ENCODE data around the gene TUBGCP2. TPM values are rescaled to one million over a fixed set of nuclear protein-coding genes. Genes with fewer than 3 reads are reported as not detected.

The TUBGCP2 gene
- total RNA-seq, 1 experiment from 2014 or later = 52.4 TPM

DNA sequence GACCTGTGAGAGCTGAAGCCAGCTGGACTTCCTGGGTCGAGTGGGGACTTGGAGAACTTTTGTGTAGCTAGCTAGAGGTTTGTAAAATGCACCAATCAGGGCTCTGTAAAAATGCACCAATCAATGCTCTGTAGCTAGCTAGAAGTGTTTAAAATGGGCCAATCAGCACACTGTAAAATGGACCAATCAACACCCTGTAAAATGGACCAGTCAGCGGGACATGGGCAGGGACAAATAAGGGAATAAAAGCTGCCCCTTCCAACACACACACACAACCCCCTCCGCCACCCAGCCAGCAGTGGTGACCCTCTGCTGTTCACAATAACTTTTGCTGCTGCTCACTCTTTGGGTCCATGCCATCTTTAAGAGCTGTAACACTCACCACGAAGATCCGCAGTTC is 7.2 kb upstream of the TUBGCP2 start:
- H3K23ac ChIP-seq (ENCODE audit: insufficient read length, low read depth, low read length) = no peak overlapping the region
- no peak overlapping the region for H3K56ac ChIP-seq (ENCODE audit: insufficient read length, low read depth, low read length)
- H3K27me3 ChIP-seq (ENCODE audit: insufficient read depth, low read length) = peaks cover 4% of the 10 kb centered on the region; the same call in 1 of the 2 replicates
- H4K5ac ChIP-seq (ENCODE audit: insufficient read length, low read depth, low read length) = no peak overlapping the region
- H3K9me3 ChIP-seq (ENCODE audit: control insufficient read depth, low read depth, low read length) = no peaks in the 10 kb centered on the region
- Mint-ChIP-seq H3K9me3 (peaks cover 4 to 5% of the 10 kb centered on the region in 2 experiments; a peak in 4 of 5 replicates), H3K4me3 (no peak overlapping the region), H3K4me1 (peaks cover 0 to 9% of the 10 kb centered on the region in 2 experiments; a peak in 1 of 4 replicates), H3K36me3 (ENCODE audit: insufficient read depth in 1 of 3, low read depth in 3 of 3) (peaks cover 2 to 22% (median 19%) of the 10 kb centered on the region in 3 experiments; a peak in 6 of 7 replicates), H3K27me3 (ENCODE audit: low read depth) (peaks cover 21% of the 10 kb centered on the region), H3K27ac (no peak overlapping the region)
- no peaks in the 10 kb centered on the region for H3K79me2 ChIP-seq (ENCODE audit: insufficient read depth, low read length)
- H2BK15ac ChIP-seq (ENCODE audit: low read depth, low read length) = no peak overlapping the region
- no CpG with 5 or more reads among the region's 5 CpGs for WGBS (ENCODE audit: extremely low coverage, insufficient read length, low lambda C conversion rate)
- no peak overlapping the region for H2AK5ac ChIP-seq (ENCODE audit: insufficient read length, low read length)
- H4K91ac ChIP-seq (ENCODE audit: insufficient read length, low read depth, low read length) = no peak overlapping the region
- no peak overlapping the region for H2BK5ac ChIP-seq (ENCODE audit: insufficient read length, low read length)
- no peak overlapping the region for H3K18ac ChIP-seq (ENCODE audit: insufficient read length, low read depth, low read length)
- H3K4me1 ChIP-seq (ENCODE audit: insufficient read depth, low read length) = no peaks in the 10 kb centered on the region
- no peak overlapping the region for H4K8ac ChIP-seq (replicated peaks; ENCODE audit: insufficient read length, low read depth, low read length)
- H3K23me2 ChIP-seq (ENCODE audit: insufficient read length, low read depth, low read length, poor library complexity, severe bottlenecking) = no peaks in the 10 kb centered on the region
- no peak overlapping the region for H3K4me2 ChIP-seq (ENCODE audit: insufficient read depth, insufficient read length, low read length)
- H2BK12ac ChIP-seq (ENCODE audit: insufficient read length, low read depth, low read length) = no peak overlapping the region
- no peak overlapping the region for H3K4ac ChIP-seq (ENCODE audit: low read depth, low read length)
- DNase-seq = no peak
- no peaks in the 10 kb centered on the region for H4K20me1 ChIP-seq (ENCODE audit: control insufficient read depth, insufficient read depth, insufficient read length)
- no peaks in the 10 kb centered on the region for H3K79me1 ChIP-seq (ENCODE audit: insufficient read depth, low read depth, low read length, poor library complexity, severe bottlenecking)
- H2BK20ac ChIP-seq (ENCODE audit: low read depth, low read length, poor library complexity, severe bottlenecking) = no peak overlapping the region
- no peak overlapping the region for H3K9ac ChIP-seq (ENCODE audit: extremely low read depth, insufficient read length, low read length)
- H3T11ph ChIP-seq (ENCODE audit: low read length) = no peak overlapping the region
- no peak overlapping the region for H2AFZ ChIP-seq (ENCODE audit: low read length)
- H2BK120ac ChIP-seq (ENCODE audit: low read depth, low read length, poor library complexity, severe bottlenecking) = no peak overlapping the region
- no peak overlapping the region for H3K27ac ChIP-seq (ENCODE audit: insufficient read length, low read depth, low read length)
- no peak overlapping the region for H3K14ac ChIP-seq (ENCODE audit: insufficient read depth, low read length)
- TF ChIP-seq, protein P1, sequence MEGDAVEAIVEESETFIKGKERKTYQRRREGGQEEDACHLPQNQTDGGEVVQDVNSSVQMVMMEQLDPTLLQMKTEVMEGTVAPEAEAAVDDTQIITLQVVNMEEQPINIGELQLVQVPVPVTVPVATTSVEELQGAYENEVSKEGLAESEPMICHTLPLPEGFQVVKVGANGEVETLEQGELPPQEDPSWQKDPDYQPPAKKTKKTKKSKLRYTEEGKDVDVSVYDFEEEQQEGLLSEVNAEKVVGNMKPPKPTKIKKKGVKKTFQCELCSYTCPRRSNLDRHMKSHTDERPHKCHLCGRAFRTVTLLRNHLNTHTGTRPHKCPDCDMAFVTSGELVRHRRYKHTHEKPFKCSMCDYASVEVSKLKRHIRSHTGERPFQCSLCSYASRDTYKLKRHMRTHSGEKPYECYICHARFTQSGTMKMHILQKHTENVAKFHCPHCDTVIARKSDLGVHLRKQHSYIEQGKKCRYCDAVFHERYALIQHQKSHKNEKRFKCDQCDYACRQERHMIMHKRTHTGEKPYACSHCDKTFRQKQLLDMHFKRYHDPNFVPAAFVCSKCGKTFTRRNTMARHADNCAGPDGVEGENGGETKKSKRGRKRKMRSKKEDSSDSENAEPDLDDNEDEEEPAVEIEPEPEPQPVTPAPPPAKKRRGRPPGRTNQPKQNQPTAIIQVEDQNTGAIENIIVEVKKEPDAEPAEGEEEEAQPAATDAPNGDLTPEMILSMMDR (conservative IDR thresholded peaks at IDR 0.05) = no peak

Measured in H9 (cell line).